ENCODE measurements around the gene CEBPG.

CEBPG gene

GRCh38 chr19:33376423-33376822 is 2.9 kb downstream of the CEBPG start:
- H3K9ac ChIP-seq (ENCODE audit: low read length): no peak overlapping the region
- H3K4me3 ChIP-seq (ENCODE audit: low read length): no peak overlapping the region
- TF ChIP-seq CTCF (IDR thresholded peaks at IDR 0.05; ENCODE audit: low read length) (no peak), EZH2phosphoT487 (IDR thresholded peaks at IDR 0.05; ENCODE audit: low read length) (no peak), EZH2 (optimal IDR thresholded peaks at IDR 0.05; ENCODE audit: low read depth, low read length) (no peak)
- H3K79me2 ChIP-seq (ENCODE audit: low read length): peaks cover 74% of the 10 kb centered on the region
- H3K4me1 ChIP-seq (ENCODE audit: low read length): peaks cover 4% of the 10 kb centered on the region; the same call in 1 of the 2 replicates
- no peak overlapping the region for H2AFZ ChIP-seq (ENCODE audit: low read length)
- no peaks in the 10 kb centered on the region for H3K27me3 ChIP-seq (replicated peaks; ENCODE audit: insufficient read depth, low read length)
- peaks cover 24% of the 10 kb centered on the region for H4K20me1 ChIP-seq (ENCODE audit: insufficient read depth, low read length)
- H3K9me2 ChIP-seq (replicated peaks; ENCODE audit: insufficient read depth, low read length): no peaks in the 10 kb centered on the region
- no peaks in the 10 kb centered on the region for H3K9me3 ChIP-seq (replicated peaks; ENCODE audit: insufficient read depth, low read length)
- no peak overlapping the region for H3K27ac ChIP-seq (ENCODE audit: low read length)
- H3F3A ChIP-seq (ENCODE audit: insufficient read depth, low read length): peaks cover 10% of the 10 kb centered on the region
- H3K4me2 ChIP-seq (ENCODE audit: low read depth, low read length): no peak overlapping the region
- DNase-seq: no peak
- H3K36me3 ChIP-seq (replicated peaks; ENCODE audit: insufficient read depth, low read length): peaks cover 9% of the 10 kb centered on the region; the same call in 1 of the 2 replicates

GRCh38 chr19:33376941-33377557 is 3.5 kb downstream of the CEBPG start:
- Histone ChIP-seq H3K9me3 (replicated peaks; ENCODE audit: insufficient read depth, low read length) (no peaks in the 10 kb centered on the region), H2AFZ (ENCODE audit: low read length) (no peak overlapping the region), H3K9me2 (replicated peaks; ENCODE audit: insufficient read depth, low read length) (no peaks in the 10 kb centered on the region), H3K27ac (ENCODE audit: low read length) (no peak overlapping the region), H3F3A (ENCODE audit: insufficient read depth, low read length) (peaks cover 9% of the 10 kb centered on the region), H4K20me1 (ENCODE audit: insufficient read depth, low read length) (peaks cover 24% of the 10 kb centered on the region), H3K36me3 (replicated peaks; ENCODE audit: insufficient read depth, low read length) (peaks cover 9% of the 10 kb centered on the region; the same call in 1 of the 2 replicates), H3K4me1 (ENCODE audit: low read length) (peaks cover 4% of the 10 kb centered on the region; the same call in 1 of the 2 replicates), H3K27me3 (replicated peaks; ENCODE audit: insufficient read depth, low read length) (no peaks in the 10 kb centered on the region), H3K4me2 (ENCODE audit: low read depth, low read length) (no peak overlapping the region), H3K4me3 (ENCODE audit: low read length) (no peak overlapping the region), H3K79me2 (ENCODE audit: low read length) (peaks cover 80% of the 10 kb centered on the region), H3K9ac (ENCODE audit: low read length) (no peak overlapping the region)
- DNase-seq: no peak
- TF ChIP-seq EZH2phosphoT487 (IDR thresholded peaks at IDR 0.05; ENCODE audit: low read length) (no peak), CTCF (IDR thresholded peaks at IDR 0.05; ENCODE audit: low read length) (no peak), EZH2 (optimal IDR thresholded peaks at IDR 0.05; ENCODE audit: low read depth, low read length) (no peak)

- Histone ChIP-seq H3K27me3 (replicated peaks; ENCODE audit: insufficient read depth, low read length) (no peaks in the 10 kb centered on the region), H2AFZ (ENCODE audit: low read length) (no peak overlapping the region), H3K4me1 (ENCODE audit: low read length) (peaks cover 4% of the 10 kb centered on the region; the same call in 1 of the 2 replicates), H3K4me2 (ENCODE audit: low read depth, low read length) (no peak overlapping the region), H3K27ac (ENCODE audit: low read length) (no peak overlapping the region), H3K9me3 (replicated peaks; ENCODE audit: insufficient read depth, low read length) (no peaks in the 10 kb centered on the region), H3K36me3 (replicated peaks; ENCODE audit: insufficient read depth, low read length) (peaks cover 9% of the 10 kb centered on the region; the same call in 1 of the 2 replicates), H3K9ac (ENCODE audit: low read length) (no peak overlapping the region), H3K79me2 (ENCODE audit: low read length) (peaks cover 85% of the 10 kb centered on the region), H4K20me1 (ENCODE audit: insufficient read depth, low read length) (peaks cover 24% of the 10 kb centered on the region), H3K9me2 (replicated peaks; ENCODE audit: insufficient read depth, low read length) (no peaks in the 10 kb centered on the region), H3K4me3 (ENCODE audit: low read length) (no peak overlapping the region), H3F3A (ENCODE audit: insufficient read depth, low read length) (peaks cover 4% of the 10 kb centered on the region)
- no peak for DNase-seq
- TF ChIP-seq CTCF (IDR thresholded peaks at IDR 0.05; ENCODE audit: low read length) (no peak), EZH2 (optimal IDR thresholded peaks at IDR 0.05; ENCODE audit: low read depth, low read length) (no peak), EZH2phosphoT487 (IDR thresholded peaks at IDR 0.05; ENCODE audit: low read length) (no peak)
These were observed 4.3 kb downstream of the CEBPG start for GRCh38 chr19:33377586-33378475.

All from MM.1S (cell line).